H1 (cell line): ENCODE data around the gene RAD51C. TPM values are rescaled to one million over a fixed set of nuclear protein-coding genes. Genes with fewer than 3 reads are reported as not detected.
A peak's percentile ranks its signal among the peaks of the same experiment; 100 is the strongest.

Experiments used
- CEBPB ChIP-seq: IDR thresholded peaks from 2 replicates; pipeline ENCODE4 v1.6.1; 2012; ENCODE audit warnings: low read depth, low read length
- CTBP2 ChIP-seq: IDR thresholded peaks from 2 replicates; pipeline ENCODE4 v1.7.0; 2011; ENCODE audit warnings: borderline replicate concordance, mild to moderate bottlenecking, moderate library complexity, mixed read lengths, low read length; ENCODE audit not compliant: insufficient read depth, insufficient read length
- KDM4A ChIP-seq: IDR thresholded peaks from one replicate; pipeline ENCODE4 v1.7.1; 2012; ENCODE audit warnings: low read depth, mild to moderate bottlenecking, moderate library complexity, low read length, inconsistent platforms; ENCODE audit not compliant: severe bottlenecking
- TBP ChIP-seq: IDR thresholded peaks from 2 replicates; pipeline ENCODE4 v1.6.1; 2011; ENCODE audit warnings: low read depth, low read length, improper control_type of control experiment
- TEAD4 ChIP-seq: IDR thresholded peaks from 2 replicates; pipeline ENCODE4 v1.6.1; 2012; ENCODE audit warnings: low read depth, low read length, inconsistent platforms, mixed read lengths
- polyA plus RNA-seq, 7 experiments: library from polyadenylated mRNA; depleted of rRNA in 3 of 7; stranded (reverse) in 5 of 7; unstranded in 2 of 7; fragments of >200 nt in 5 of 7; fragments of 200-250 nt in 2 of 7; gene quantifications; 1 replicate in 5 of 7; 2 replicates in 1 of 7; 4 replicates in 1 of 7; pipeline versions ENCODE4 v1.2.1 to v1.2.3, GENCODE V29; 2011 to 2013; ENCODE audit warnings: missing spikeins in 2 of 7, mixed read lengths in 2 of 7
- total RNA-seq: library from RNA; stranded (reverse); fragmentation: NEBNext Ultra II Directional; extraction: Animal tissue kit (Norgen Biotek cat#: 25700); gene quantifications from 2 replicates; pipeline ENCODE4 v1.2.1, GENCODE V29; 2021
- TF ChIP-seq, protein P1 (sequence below): fragments of 300-600 bp; sonication (generic); IDR thresholded peaks from 2 replicates; pipeline ENCODE4 v1.7.1; 2012; ENCODE audit warnings: low read length, moderate library complexity, mild to moderate bottlenecking, inconsistent platforms; ENCODE audit not compliant: insufficient replicate concordance
- TF ChIP-seq, protein P2 (sequence below): IDR thresholded peaks from 2 replicates; pipeline ENCODE4 v1.6.1; 2012; ENCODE audit warnings: low read length, inconsistent platforms
- TF ChIP-seq, protein P3 (sequence below): IDR thresholded peaks from 2 replicates; pipeline ENCODE4 v1.6.1; 2012; ENCODE audit warnings: inconsistent platforms

RAD51C gene
- total and polyA plus RNA-seq, 2 of the 8 experiments (the other 6 are each of a cell fraction or from before 2014, with no cell fraction given): 10.4 to 21.7 TPM

DNA sequence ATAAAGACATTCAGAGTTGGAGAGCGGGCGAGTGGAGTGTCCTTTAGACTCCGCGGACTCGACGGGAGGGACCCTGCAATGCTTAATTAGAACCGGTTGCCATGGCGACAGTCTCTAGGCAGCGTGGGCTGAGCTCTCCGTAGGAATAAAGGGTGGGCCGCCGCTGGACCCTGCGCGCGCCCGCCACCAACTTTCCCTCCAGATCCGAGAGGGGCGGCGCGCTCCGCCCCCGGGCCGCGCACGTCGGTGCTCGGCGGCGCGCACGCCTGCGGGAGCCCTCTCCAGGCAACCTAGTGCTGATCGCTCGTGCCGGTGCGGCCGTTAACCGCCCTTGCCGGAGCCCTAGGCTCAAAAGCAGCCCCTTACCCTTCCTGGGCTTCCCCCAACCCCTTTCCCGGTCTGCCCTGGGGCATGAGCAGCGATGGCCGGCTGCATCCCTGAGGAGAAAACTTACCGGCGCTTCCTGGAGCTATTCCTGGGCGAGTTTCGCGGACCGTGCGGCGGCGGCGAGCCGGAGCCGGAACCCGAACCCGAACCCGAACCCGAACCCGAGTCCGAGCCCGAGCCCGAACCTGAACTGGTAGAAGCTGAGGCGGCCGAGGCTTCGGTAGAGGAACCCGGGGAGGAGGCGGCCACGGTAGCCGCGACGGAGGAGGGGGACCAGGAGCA lies 63.3 kb downstream of the RAD51C start, which contains the start of gene PPM1E (continued):
- TF ChIP-seq TBP: peak; percentile 55; the same call in 1 of the 2 replicates
- no peak for TF ChIP-seq CTBP2
- TF ChIP-seq, protein P1, sequence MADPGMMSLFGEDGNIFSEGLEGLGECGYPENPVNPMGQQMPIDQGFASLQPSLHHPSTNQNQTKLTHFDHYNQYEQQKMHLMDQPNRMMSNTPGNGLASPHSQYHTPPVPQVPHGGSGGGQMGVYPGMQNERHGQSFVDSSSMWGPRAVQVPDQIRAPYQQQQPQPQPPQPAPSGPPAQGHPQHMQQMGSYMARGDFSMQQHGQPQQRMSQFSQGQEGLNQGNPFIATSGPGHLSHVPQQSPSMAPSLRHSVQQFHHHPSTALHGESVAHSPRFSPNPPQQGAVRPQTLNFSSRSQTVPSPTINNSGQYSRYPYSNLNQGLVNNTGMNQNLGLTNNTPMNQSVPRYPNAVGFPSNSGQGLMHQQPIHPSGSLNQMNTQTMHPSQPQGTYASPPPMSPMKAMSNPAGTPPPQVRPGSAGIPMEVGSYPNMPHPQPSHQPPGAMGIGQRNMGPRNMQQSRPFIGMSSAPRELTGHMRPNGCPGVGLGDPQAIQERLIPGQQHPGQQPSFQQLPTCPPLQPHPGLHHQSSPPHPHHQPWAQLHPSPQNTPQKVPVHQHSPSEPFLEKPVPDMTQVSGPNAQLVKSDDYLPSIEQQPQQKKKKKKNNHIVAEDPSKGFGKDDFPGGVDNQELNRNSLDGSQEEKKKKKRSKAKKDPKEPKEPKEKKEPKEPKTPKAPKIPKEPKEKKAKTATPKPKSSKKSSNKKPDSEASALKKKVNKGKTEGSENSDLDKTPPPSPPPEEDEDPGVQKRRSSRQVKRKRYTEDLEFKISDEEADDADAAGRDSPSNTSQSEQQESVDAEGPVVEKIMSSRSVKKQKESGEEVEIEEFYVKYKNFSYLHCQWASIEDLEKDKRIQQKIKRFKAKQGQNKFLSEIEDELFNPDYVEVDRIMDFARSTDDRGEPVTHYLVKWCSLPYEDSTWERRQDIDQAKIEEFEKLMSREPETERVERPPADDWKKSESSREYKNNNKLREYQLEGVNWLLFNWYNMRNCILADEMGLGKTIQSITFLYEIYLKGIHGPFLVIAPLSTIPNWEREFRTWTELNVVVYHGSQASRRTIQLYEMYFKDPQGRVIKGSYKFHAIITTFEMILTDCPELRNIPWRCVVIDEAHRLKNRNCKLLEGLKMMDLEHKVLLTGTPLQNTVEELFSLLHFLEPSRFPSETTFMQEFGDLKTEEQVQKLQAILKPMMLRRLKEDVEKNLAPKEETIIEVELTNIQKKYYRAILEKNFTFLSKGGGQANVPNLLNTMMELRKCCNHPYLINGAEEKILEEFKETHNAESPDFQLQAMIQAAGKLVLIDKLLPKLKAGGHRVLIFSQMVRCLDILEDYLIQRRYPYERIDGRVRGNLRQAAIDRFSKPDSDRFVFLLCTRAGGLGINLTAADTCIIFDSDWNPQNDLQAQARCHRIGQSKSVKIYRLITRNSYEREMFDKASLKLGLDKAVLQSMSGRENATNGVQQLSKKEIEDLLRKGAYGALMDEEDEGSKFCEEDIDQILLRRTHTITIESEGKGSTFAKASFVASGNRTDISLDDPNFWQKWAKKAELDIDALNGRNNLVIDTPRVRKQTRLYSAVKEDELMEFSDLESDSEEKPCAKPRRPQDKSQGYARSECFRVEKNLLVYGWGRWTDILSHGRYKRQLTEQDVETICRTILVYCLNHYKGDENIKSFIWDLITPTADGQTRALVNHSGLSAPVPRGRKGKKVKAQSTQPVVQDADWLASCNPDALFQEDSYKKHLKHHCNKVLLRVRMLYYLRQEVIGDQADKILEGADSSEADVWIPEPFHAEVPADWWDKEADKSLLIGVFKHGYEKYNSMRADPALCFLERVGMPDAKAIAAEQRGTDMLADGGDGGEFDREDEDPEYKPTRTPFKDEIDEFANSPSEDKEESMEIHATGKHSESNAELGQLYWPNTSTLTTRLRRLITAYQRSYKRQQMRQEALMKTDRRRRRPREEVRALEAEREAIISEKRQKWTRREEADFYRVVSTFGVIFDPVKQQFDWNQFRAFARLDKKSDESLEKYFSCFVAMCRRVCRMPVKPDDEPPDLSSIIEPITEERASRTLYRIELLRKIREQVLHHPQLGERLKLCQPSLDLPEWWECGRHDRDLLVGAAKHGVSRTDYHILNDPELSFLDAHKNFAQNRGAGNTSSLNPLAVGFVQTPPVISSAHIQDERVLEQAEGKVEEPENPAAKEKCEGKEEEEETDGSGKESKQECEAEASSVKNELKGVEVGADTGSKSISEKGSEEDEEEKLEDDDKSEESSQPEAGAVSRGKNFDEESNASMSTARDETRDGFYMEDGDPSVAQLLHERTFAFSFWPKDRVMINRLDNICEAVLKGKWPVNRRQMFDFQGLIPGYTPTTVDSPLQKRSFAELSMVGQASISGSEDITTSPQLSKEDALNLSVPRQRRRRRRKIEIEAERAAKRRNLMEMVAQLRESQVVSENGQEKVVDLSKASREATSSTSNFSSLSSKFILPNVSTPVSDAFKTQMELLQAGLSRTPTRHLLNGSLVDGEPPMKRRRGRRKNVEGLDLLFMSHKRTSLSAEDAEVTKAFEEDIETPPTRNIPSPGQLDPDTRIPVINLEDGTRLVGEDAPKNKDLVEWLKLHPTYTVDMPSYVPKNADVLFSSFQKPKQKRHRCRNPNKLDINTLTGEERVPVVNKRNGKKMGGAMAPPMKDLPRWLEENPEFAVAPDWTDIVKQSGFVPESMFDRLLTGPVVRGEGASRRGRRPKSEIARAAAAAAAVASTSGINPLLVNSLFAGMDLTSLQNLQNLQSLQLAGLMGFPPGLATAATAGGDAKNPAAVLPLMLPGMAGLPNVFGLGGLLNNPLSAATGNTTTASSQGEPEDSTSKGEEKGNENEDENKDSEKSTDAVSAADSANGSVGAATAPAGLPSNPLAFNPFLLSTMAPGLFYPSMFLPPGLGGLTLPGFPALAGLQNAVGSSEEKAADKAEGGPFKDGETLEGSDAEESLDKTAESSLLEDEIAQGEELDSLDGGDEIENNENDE: no peak
- TF ChIP-seq, protein P2, sequence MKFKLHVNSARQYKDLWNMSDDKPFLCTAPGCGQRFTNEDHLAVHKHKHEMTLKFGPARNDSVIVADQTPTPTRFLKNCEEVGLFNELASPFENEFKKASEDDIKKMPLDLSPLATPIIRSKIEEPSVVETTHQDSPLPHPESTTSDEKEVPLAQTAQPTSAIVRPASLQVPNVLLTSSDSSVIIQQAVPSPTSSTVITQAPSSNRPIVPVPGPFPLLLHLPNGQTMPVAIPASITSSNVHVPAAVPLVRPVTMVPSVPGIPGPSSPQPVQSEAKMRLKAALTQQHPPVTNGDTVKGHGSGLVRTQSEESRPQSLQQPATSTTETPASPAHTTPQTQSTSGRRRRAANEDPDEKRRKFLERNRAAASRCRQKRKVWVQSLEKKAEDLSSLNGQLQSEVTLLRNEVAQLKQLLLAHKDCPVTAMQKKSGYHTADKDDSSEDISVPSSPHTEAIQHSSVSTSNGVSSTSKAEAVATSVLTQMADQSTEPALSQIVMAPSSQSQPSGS: no peak
- TF ChIP-seq, protein P3, sequence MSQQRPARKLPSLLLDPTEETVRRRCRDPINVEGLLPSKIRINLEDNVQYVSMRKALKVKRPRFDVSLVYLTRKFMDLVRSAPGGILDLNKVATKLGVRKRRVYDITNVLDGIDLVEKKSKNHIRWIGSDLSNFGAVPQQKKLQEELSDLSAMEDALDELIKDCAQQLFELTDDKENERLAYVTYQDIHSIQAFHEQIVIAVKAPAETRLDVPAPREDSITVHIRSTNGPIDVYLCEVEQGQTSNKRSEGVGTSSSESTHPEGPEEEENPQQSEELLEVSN: peak; percentile 92
- TF ChIP-seq CEBPB: no peak
- TF ChIP-seq KDM4A: no peak
- no peak for TF ChIP-seq TEAD4
